Dermis blood vessel endothelial cell (primary cell): Measurements from ENCODE around the gene ZNF174. TPM values are rescaled to one million over a fixed set of nuclear protein-coding genes. Genes with fewer than 3 reads are reported as not detected.

Experiments
- DNase-seq: peaks from one replicate; pipeline ENCODE4 v3.0.0; 2010
- total RNA-seq: library from RNA; depleted of rRNA; stranded (reverse); fragments of >200 nt; gene quantifications from 2 replicates; pipeline ENCODE4 v1.2.3, GENCODE V29; 2014

The ZNF174 gene
- total RNA-seq, 1 donor from 2014 or later: 8.0 TPM

GRCh38 chr16:3443108-3444031 is 42.4 kb downstream of the ZNF174 start, which contains the start of the genes NAA60 and ZNF597:
Gene NAA60 (plus strand): TSS chr16:3443680. CDS start chr16:3476228, 32,548 bp downstream.
Gene ZNF597 (minus strand): TSS chr16:3443504. CDS start chr16:3443153, 351 bp downstream.
- peak; percentile 93 for DNase-seq

DNA sequence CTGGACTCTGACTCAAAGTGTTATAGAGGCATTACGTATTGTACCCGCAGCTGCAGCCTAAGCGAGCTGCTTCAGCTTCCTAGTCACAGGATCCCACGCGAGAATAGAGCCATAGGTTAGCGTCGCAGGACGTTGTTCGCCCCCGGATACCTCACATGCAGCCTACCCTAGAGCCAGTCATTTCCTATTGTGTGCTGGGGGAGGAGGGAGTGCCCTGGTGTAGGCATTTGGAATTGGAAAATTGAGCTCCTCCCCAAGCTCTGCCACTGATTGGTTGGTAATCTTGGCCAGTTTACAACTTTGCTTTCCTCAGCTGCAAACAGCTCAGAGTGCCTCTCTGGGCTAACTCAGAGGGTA is 43.0 kb downstream of the ZNF174 start:
- peak; percentile 91 for DNase-seq

DNA sequence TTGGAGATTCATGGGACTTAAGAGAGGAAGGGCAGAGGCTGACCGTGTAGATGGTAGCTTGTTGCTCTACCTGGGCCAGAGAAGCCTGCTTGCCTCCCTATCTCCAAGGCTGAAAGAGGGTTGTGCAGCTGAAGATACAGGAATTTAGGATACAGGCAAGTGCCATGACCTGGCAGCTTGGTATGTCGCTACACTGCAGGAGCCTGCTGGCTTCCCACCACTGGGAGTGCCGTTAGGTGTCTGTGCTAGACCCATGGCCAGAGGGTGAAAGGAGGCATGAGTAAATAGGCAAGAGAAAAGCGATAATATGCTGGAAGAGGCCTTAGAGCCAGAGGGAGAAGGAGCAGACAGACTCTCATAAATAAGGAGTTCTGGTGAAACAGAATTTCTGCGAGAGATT is 53.1 kb downstream of the ZNF174 start:
- DNase-seq: no peak

- DNase-seq: no peak
These were observed 53.7 kb downstream of the ZNF174 start for GRCh38 chr16:3454631-3455147.

DNA sequence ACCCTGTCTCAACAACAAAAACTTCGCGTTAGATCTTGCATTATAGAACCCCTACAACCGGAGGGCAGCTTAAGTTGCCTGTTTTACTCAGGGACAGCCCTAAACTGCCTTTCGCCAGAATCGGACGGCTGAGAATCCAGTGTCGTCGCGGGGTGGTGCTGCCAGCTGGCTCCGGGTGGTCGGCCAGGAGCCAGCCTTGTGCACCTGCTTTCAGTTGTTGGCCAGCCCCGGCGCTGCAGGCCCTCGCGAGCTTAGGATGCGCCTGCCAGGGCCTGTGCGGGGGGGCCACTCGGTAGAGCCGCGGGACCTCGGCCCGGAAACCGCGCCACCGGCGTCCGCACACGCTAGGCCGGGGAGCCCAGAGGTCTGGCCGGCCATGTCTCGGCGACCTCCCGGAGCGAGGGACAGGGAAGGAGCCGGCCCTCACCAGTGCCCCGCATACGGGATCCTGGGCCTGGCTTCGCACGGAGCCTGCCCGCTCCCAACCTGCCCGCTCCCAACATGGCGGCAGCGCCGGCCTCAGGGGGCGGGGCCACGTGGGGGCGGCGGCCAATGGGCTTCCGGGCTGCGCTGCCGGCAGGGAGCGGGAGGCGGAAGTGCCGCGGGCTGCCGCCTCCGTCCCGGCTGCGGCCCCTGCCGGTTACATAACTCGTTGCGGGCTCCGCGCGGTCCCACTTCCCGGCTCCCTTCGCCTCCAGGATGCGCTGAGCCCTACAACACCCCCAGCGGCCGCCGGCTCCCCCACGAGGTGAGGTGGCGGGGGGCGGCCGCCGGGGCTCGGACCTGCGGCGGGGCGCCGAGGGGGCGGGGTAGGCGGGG is 56.6 kb downstream of the ZNF174 start:
- peak; percentile 94 for DNase-seq

DNA sequence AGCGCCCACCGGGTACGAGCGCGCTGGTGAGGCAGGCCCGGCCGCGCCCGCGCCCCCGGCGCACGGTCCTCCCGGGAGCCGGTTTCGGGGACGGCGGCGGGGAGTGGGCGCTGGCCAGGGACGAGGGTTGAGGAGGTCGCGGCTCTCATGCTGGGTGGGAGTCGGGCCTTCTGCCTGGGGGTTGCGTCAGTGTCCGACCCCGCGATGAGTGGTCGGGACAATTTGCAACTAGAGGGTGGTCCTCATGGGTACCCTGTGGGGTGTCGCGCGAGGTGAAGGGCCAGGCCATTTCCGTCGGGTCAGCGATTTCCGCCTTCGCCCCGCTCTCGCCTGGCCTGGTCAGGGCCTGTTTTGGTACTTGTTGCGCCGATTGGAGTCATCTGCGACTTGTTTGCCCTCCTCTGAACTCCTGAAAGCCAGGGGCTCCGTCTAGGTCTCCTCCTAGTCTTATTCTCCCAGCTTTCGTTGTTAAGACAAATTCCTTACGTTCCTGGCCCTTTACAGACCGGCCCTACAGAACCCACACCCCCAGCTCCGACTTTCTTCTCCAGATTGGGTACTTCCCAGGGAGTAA is 57.4 kb downstream of the ZNF174 start:
- peak; percentile 37 for DNase-seq

DNA sequence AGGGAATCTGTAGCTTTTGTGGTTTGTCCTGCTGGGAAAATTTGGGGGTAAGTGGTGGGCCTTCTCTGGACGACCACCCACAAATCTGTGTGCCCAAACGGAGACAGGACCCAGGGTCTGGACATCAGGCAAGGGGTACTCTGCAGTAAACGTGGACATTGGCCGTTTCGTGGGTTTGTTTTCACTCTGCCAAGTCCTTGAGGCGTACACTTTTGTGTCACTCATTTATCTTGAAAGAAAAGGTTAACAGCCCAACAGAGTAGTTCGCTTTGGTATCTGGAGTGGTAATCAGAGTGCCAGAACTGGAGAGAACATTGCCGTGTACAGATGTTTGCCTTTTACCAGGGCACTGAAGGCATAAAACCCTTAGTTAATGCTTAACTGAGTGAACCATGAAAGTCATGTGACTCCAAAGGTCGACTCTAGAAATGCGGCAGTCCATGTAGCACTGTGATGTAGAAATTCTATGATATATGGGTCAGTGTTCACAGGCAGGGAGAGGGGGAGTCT is 57.9 kb downstream of the ZNF174 start:
- DNase-seq: peak; percentile 26

Other genes starting within 250 kb of the ZNF174 start
- gene OR1F1, start 213.0 kb upstream of the ZNF174 start, total RNA-seq: not detected in 2 replicates
- 11.2 and 11.6 TPM in 2 replicates for gene ZNF200, start 166.1 kb upstream of the ZNF174 start, total RNA-seq
- under 0.01 and 0.05 TPM in 2 replicates for gene MEFV, start 144.6 kb upstream of the ZNF174 start, total RNA-seq
- 57.5 and 59.4 TPM in 2 replicates for gene ZNF263, start 117.7 kb upstream of the ZNF174 start, total RNA-seq
- gene TIGD7, start 95.8 kb upstream of the ZNF174 start, total RNA-seq: 2.4 and 3.4 TPM in 2 replicates
- gene ZNF75A, start 95.7 kb upstream of the ZNF174 start, total RNA-seq: 19.6 and 23.5 TPM in 2 replicates
- not detected in 2 replicates for gene OR2C1, start 45.3 kb upstream of the ZNF174 start, total RNA-seq
- 12.4 and 12.6 TPM in 2 replicates for gene ZSCAN32, start 211 bp upstream of the ZNF174 start, total RNA-seq
- 2.4 and 3.7 TPM in 2 replicates for gene ZNF597, start 42.3 kb downstream of the ZNF174 start, total RNA-seq
- 19.9 and 22.8 TPM in 2 replicates for gene NAA60, start 42.5 kb downstream of the ZNF174 start, total RNA-seq
- not detected in 2 replicates for gene C16orf90, start 94.3 kb downstream of the ZNF174 start, total RNA-seq
- gene CLUAP1, start 99.8 kb downstream of the ZNF174 start, total RNA-seq: 12.1 and 17.3 TPM in 2 replicates
- 2.0 and 9.5 TPM in 2 replicates for gene NLRC3, start 176.2 kb downstream of the ZNF174 start, total RNA-seq
- 2.7 and 5.6 TPM in 2 replicates for gene SLX4, start 210.4 kb downstream of the ZNF174 start, total RNA-seq